ENCODE data around the gene TPM1. TPM values are rescaled to one million over a fixed set of nuclear protein-coding genes. Genes with fewer than 3 reads are reported as not detected.

Gene TPM1
- total RNA-seq, 1 experiment from 2014 or later, result 748 TPM

DNA sequence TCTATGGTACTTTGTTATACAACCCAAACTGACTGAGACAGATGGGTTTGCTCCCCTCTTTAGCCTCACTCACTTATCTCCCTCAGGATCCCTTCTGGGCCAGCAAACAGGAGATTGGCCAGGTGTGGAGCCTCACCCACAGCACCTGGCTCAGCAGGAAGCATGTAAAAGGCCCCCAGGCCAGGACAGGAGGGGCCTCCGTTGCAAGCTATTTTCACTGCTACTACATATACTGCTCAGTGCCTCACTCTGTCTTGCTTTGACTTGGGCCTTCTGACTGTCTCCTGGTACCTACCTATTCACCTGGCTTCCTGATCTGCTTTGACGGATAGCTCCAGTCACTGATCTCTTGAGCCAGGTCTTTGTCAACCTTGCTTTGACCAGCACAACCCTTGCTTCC, 20.4 kb upstream of the TPM1 start:
- H3K18ac ChIP-seq (ENCODE audit: insufficient read length, low read depth, low read length), result no peak overlapping the region

More for the DNA sequence above, 20.4 kb upstream of the TPM1 start:
- TF ChIP-seq, protein P1, sequence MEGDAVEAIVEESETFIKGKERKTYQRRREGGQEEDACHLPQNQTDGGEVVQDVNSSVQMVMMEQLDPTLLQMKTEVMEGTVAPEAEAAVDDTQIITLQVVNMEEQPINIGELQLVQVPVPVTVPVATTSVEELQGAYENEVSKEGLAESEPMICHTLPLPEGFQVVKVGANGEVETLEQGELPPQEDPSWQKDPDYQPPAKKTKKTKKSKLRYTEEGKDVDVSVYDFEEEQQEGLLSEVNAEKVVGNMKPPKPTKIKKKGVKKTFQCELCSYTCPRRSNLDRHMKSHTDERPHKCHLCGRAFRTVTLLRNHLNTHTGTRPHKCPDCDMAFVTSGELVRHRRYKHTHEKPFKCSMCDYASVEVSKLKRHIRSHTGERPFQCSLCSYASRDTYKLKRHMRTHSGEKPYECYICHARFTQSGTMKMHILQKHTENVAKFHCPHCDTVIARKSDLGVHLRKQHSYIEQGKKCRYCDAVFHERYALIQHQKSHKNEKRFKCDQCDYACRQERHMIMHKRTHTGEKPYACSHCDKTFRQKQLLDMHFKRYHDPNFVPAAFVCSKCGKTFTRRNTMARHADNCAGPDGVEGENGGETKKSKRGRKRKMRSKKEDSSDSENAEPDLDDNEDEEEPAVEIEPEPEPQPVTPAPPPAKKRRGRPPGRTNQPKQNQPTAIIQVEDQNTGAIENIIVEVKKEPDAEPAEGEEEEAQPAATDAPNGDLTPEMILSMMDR (conservative IDR thresholded peaks at IDR 0.05), result no peak
- Histone ChIP-seq H2AK5ac (ENCODE audit: insufficient read length, low read length) (no peak overlapping the region), H3K9me3 (ENCODE audit: control insufficient read depth, low read depth, low read length) (no peaks in the 10 kb centered on the region), H3K79me2 (ENCODE audit: insufficient read depth, low read length) (no peaks in the 10 kb centered on the region), H2BK5ac (ENCODE audit: insufficient read length, low read length) (no peak overlapping the region), H3K14ac (ENCODE audit: insufficient read depth, low read length) (no peak overlapping the region), H3T11ph (ENCODE audit: low read length) (no peak overlapping the region), H2BK15ac (ENCODE audit: low read depth, low read length) (no peak overlapping the region), H2BK120ac (ENCODE audit: low read depth, low read length, poor library complexity, severe bottlenecking) (no peak overlapping the region), H3K23ac (ENCODE audit: insufficient read length, low read depth, low read length) (no peak overlapping the region), H4K91ac (ENCODE audit: insufficient read length, low read depth, low read length) (no peak overlapping the region), H3K23me2 (ENCODE audit: insufficient read length, low read depth, low read length, poor library complexity, severe bottlenecking) (no peaks in the 10 kb centered on the region), H3K4me2 (ENCODE audit: insufficient read depth, insufficient read length, low read length) (no peak overlapping the region), H3K4ac (ENCODE audit: low read depth, low read length) (no peak overlapping the region), H3K27ac (ENCODE audit: insufficient read length, low read depth, low read length) (no peak overlapping the region), H4K5ac (ENCODE audit: insufficient read length, low read depth, low read length) (no peak overlapping the region), H2AFZ (ENCODE audit: low read length) (no peak overlapping the region), H3K79me1 (ENCODE audit: insufficient read depth, low read depth, low read length, poor library complexity, severe bottlenecking) (no peaks in the 10 kb centered on the region), H4K8ac (replicated peaks; ENCODE audit: insufficient read length, low read depth, low read length) (no peak overlapping the region), H2BK12ac (ENCODE audit: insufficient read length, low read depth, low read length) (no peak overlapping the region), H3K9ac (ENCODE audit: extremely low read depth, insufficient read length, low read length) (no peak overlapping the region), H3K56ac (ENCODE audit: insufficient read length, low read depth, low read length) (no peak overlapping the region), H2BK20ac (ENCODE audit: low read depth, low read length, poor library complexity, severe bottlenecking) (no peak overlapping the region), H4K20me1 (ENCODE audit: control insufficient read depth, insufficient read depth, insufficient read length) (no peaks in the 10 kb centered on the region), H3K4me1 (ENCODE audit: insufficient read depth, low read length) (no peaks in the 10 kb centered on the region; the same call in 1 of the 2 replicates), H3K27me3 (ENCODE audit: insufficient read depth, low read length) (no peaks in the 10 kb centered on the region)
- H3K36me3 Mint-ChIP-seq (ENCODE audit: insufficient read depth in 1 of 3, low read depth in 3 of 3), result no peaks in the 10 kb centered on the region; a peak in 1 of 7 replicates
- H3K27ac Mint-ChIP-seq, result no peak overlapping the region
- no peaks in the 10 kb centered on the region for H3K27me3 Mint-ChIP-seq (ENCODE audit: low read depth)
- no peak overlapping the region for H3K4me3 Mint-ChIP-seq
- H3K9me3 Mint-ChIP-seq, result no peaks in the 10 kb centered on the region
- peaks cover 13 to 14% of the 10 kb centered on the region in 2 experiments for H3K4me1 Mint-ChIP-seq
- DNase-seq, result no peak
- WGBS (ENCODE audit: extremely low coverage, insufficient read length, low lambda C conversion rate), result no CpG with 5 or more reads among the region's 2 CpGs

Data from H9 (cell line).